Endothelial cell of umbilical vein (primary cell): ENCODE measurements around the gene YARS2.

Source experiments
- CTCF ChIP-seq, 2 donors: IDR thresholded peaks; 1 replicate in 1 of 2; 2 replicates in 1 of 2; pipeline ENCODE4 v1.5.1; 2011; ENCODE audit warnings: low read length in 2 of 2, mild to moderate bottlenecking in 2 of 2, moderate library complexity in 2 of 2, control low read depth in 1 of 2, inconsistent platforms in 1 of 2, low read depth in 1 of 2; ENCODE audit not compliant: insufficient read depth in 1 of 2; ENCODE audit errors: extremely low read depth in 1 of 2
- EZH2 ChIP-seq: IDR thresholded peaks from 2 replicates; pipeline ENCODE4 v1.6.1; 2012; ENCODE audit warnings: borderline replicate concordance, low read depth, mild to moderate bottlenecking, moderate library complexity, low read length, inconsistent platforms; ENCODE audit not compliant: severe bottlenecking
- JUN ChIP-seq: IDR thresholded peaks from 2 replicates; pipeline ENCODE4 v1.6.1; 2011; ENCODE audit warnings: borderline replicate concordance, low read depth; ENCODE audit not compliant: insufficient read length, insufficient read depth
- MAX ChIP-seq: IDR thresholded peaks from 2 replicates; pipeline ENCODE4 v1.6.1; 2011; ENCODE audit not compliant: insufficient read depth, insufficient read length
- MYC ChIP-seq: IDR thresholded peaks from one replicate; pipeline ENCODE4 v1.6.1; 2011; ENCODE audit warnings: mild to moderate bottlenecking, low read depth, low read length
- POLR2A ChIP-seq: IDR thresholded peaks from 2 replicates; pipeline ENCODE4 v1.6.1; 2012; ENCODE audit warnings: low read depth, mild to moderate bottlenecking, control low read depth, low read length
- POLR2AphosphoS5 ChIP-seq: IDR thresholded peaks from 2 replicates; pipeline ENCODE4 v1.6.1; 2012; ENCODE audit warnings: low read depth, mild to moderate bottlenecking, control low read depth, low read length, moderate library complexity; ENCODE audit not compliant: insufficient read depth

GRCh38 chr12:32801269-32801980, 45.7 kb upstream of the YARS2 start:
- TF ChIP-seq CTCF (IDR thresholded peaks at IDR 0.05; ENCODE audit: extremely low read depth in 1 of 2, insufficient read depth in 1 of 2, low read depth in 1 of 2, low read length in 2 of 2) (no peak), POLR2AphosphoS5 (no peak), MYC (no peak), POLR2A (no peak), MAX (no peak), EZH2 (no peak), JUN (no peak)
